ENCODE measurements around the gene FMO1. TPM values are rescaled to one million over a fixed set of nuclear protein-coding genes. Genes with fewer than 3 reads are reported as not detected.

FMO1 gene
- total and polyA plus RNA-seq, 2 of the 8 experiments (the other 6 are each of a cell fraction or from before 2014, with no cell fraction given): 0.11 TPM; not detected in 1

DNA sequence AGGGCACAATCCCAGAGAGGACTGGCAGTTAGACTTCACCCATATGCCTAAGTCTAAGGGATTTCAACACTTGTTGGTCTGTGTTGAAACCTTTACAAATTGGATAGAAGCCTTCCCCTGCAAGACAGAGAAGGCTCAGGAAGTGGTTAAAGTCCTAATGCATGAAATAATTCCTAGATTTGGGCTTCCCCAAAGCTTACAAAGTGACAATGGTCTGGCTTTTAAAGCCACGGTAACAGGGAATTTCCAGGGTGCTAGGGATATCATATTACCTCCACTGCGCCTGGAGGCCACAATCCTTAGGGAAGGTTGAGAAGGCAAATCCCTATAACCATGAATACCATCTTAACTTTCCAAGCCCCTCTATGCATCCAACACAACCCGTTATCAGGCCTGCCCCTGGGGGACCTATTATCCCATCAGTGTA lies 62.4 kb downstream of the FMO1 start (continued):
- TF ChIP-seq KDM1A (IDR thresholded peaks at IDR 0.05; ENCODE audit: borderline replicate concordance, low read length): no peak

Measured in H1 (cell line).